Duodenal mucosa (tissue), 2 donors: ENCODE measurements around the gene IL34.

Source experiments
- H3K27ac ChIP-seq: one replicate; pipeline ENCODE4 v1.7.0; 2013; ENCODE audit warnings: low read depth, low read length
- H3K27me3 ChIP-seq, 2 donors: one replicate each; pipeline ENCODE4 v1.7.0; 2013; ENCODE audit warnings: low read length in 2 of 2, control low read depth in 1 of 2; ENCODE audit not compliant: insufficient read depth in 2 of 2, control insufficient read depth in 1 of 2
- H3K36me3 ChIP-seq, 2 donors: one replicate each; pipeline ENCODE4 v1.7.0; 2013; ENCODE audit warnings: low read length in 2 of 2, control low read depth in 1 of 2; ENCODE audit not compliant: insufficient read depth in 2 of 2, control insufficient read depth in 1 of 2
- H3K4me1 ChIP-seq, 2 donors: one replicate each; pipeline ENCODE4 v1.7.0; 2013; ENCODE audit warnings: low read length in 2 of 2, control low read depth in 1 of 2; ENCODE audit not compliant: insufficient read depth in 2 of 2, control insufficient read depth in 1 of 2
- H3K4me3 ChIP-seq, 2 donors: one replicate each; pipeline ENCODE4 v1.7.0; 2013; ENCODE audit warnings: low read length in 2 of 2, low read depth in 1 of 2
- H3K9ac ChIP-seq, 2 donors: one replicate each; pipeline ENCODE4 v1.7.0; 2013; ENCODE audit warnings: low read length in 2 of 2, low read depth in 1 of 2
- H3K9me3 ChIP-seq, 2 donors: one replicate each; pipeline ENCODE4 v1.7.0; 2013; ENCODE audit warnings: low read length in 2 of 2, control low read depth in 1 of 2; ENCODE audit not compliant: control insufficient read depth in 1 of 2

Gene IL34

DNA sequence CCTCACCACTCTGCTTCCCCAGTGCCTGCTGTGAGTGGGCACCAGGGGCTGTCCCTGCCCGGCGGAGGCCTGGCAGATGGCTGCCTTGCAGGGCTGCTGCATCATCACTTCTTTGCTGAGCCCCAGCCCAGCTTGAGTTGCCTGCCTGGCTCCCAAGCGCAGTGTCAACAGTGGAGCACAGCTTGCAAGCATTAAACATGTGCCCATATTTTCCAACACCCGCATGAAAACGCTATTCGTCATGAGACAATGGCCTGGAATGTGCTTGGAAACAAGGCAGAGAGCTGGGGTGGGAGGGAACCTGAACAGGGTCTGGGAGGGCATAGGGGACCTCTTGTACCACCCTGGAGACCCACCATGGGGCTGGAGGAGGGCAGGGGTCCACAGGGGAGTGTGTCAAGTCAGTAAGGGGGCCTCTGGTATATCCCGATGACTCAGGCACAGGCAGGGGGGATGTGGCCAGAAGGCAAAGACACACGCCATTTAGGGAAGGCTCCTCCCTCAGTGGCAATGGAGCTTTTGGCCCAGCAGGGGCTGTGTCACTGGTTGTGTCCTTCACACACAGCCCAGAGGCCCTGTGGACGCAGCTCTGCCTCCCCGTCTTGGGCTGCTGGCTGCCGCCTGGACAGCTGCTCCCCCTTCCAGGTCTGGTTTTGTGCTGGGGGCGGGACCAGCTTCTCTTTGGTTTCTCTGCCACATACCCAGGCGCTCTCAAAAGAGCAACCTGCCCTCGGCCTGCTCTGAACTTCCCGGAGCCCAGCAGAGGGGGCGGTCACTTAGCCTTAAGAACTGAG is 56.9 kb downstream of the IL34 start:
- Histone ChIP-seq H3K27ac (peak overlapping the region; percentile 75), H3K9me3 (no peaks in the 10 kb centered on the region), H3K27me3 (no peaks in the 10 kb centered on the region), H3K9ac (no peak overlapping the region), H3K36me3 (peaks cover 0 to 9% of the 10 kb centered on the region in 2 donors), H3K4me3 (no peak overlapping the region), H3K4me1 (peaks cover 16 to 26% of the 10 kb centered on the region in 2 donors)

DNA sequence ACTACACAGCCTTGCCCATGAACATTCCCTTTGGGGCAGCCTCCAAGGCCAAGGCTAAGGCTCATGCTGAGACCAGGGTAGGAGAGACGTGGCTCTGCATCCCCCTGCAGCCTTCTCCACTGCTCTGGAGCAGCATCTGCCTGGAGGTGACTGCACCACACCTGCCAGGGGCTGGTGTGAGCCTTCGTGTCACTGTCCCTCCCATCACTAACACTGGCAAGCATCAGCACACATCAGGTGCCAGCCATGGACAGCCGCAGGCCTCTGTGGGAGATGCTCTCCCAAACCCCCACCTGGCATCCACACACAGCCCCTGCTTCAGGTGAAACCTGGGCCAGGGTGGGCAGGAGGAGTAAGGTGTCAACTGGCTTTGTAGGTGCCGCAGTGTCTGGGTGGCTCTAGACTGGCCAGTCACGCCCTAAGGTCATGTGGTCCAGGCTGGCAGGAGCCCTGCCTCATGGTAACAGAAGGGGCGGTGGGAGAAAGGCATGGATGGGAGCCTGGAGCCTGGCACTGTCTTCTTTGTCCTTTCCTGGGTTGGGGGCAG is 57.5 kb downstream of the IL34 start:
- Histone ChIP-seq H3K4me3 (no peak overlapping the region), H3K9ac (no peak overlapping the region), H3K36me3 (peaks cover 0 to 9% of the 10 kb centered on the region in 2 donors), H3K27ac (peak overlapping the region; percentile 75), H3K9me3 (no peaks in the 10 kb centered on the region), H3K4me1 (peaks cover 16 to 26% of the 10 kb centered on the region in 2 donors), H3K27me3 (no peaks in the 10 kb centered on the region)

DNA sequence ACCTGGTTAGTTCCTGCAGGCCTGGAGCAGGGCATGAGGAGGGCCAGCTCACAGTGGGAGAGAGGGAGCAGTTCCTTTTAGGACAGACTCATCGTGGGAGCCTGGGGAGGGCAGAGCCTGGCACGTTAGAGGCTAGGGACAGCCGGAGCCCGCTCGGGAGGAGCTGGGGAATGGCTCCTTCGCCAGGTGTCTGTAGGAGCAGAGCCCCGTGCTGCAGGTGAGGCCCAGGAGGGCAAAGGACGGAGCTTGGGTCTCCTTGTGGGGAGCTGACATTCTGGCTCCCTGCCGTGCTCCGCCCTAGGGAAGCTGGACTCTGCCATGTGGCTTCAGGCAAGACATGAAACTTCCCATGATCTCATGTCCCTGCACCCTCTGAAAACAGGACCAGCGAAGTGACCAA is 58.2 kb downstream of the IL34 start:
- no peak overlapping the region for H3K27ac ChIP-seq

DNA sequence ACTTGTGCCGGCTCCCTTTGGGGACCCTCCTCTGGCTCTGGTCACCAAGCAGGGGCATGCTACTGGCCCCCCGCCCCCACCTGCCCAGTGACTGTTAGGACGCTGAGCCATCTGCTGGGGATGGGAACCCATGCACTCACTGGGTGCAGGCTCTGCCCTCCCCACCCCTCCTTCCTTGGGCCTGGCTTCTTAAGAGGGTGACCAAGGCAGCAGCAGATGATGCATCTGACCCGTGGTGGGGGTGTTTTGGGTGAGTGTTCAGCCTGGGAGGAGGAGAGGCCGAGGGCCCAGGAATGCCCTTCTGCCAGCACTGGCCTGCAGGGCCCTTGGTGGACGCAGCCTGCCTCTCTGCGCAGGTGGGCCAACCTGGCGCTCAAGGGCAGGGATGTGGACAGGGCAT is 58.7 kb downstream of the IL34 start:
- no peak overlapping the region for H3K4me3 ChIP-seq
- no peaks in the 10 kb centered on the region for H3K27me3 ChIP-seq
- no peaks in the 10 kb centered on the region for H3K9me3 ChIP-seq
- no peak overlapping the region for H3K9ac ChIP-seq
- H3K27ac ChIP-seq = no peak overlapping the region
- H3K4me1 ChIP-seq = peaks cover 20 to 26% of the 10 kb centered on the region in 2 donors
- no peaks in the 10 kb centered on the region for H3K36me3 ChIP-seq

More for the DNA sequence above, 58.2 kb downstream of the IL34 start:
- Histone ChIP-seq H3K4me3 (no peak overlapping the region), H3K36me3 (peaks cover 0 to 3% of the 10 kb centered on the region in 2 donors), H3K9ac (no peak overlapping the region), H3K27me3 (no peaks in the 10 kb centered on the region), H3K9me3 (no peaks in the 10 kb centered on the region), H3K4me1 (peaks cover 16 to 26% of the 10 kb centered on the region in 2 donors)

DNA sequence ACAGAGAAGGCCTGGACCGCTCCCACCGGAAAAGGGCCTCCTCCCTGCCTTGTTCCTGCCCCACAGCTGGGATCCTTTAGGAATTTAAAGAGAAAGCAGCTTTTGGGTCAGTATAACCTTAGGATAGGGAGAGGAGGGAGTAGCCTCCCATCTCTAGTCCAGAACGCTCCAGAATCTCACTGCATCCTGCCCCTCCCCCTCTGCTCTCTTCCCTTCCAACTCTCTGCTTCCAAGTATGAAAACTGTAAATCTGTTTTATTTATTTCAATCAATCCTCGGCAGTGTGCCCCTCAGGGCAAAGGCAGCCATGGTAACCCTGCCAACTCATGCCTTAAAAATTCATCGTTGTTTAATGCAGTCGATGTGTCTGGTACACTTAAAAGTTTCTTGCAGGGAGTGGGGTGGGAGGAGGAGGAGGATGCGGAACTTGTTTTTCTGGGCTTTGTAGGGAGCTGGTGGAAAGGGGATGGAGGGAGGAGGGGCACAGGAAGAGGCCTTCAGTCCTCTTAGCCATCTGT is 60.6 kb downstream of the IL34 start:
- no peak overlapping the region for H3K9ac ChIP-seq
- H3K4me1 ChIP-seq = peaks cover 22 to 26% of the 10 kb centered on the region in 2 donors
- no peak overlapping the region for H3K4me3 ChIP-seq
- H3K9me3 ChIP-seq = no peaks in the 10 kb centered on the region
- H3K27ac ChIP-seq = peak overlapping the region; percentile 63
- H3K27me3 ChIP-seq = no peaks in the 10 kb centered on the region
- no peaks in the 10 kb centered on the region for H3K36me3 ChIP-seq

DNA sequence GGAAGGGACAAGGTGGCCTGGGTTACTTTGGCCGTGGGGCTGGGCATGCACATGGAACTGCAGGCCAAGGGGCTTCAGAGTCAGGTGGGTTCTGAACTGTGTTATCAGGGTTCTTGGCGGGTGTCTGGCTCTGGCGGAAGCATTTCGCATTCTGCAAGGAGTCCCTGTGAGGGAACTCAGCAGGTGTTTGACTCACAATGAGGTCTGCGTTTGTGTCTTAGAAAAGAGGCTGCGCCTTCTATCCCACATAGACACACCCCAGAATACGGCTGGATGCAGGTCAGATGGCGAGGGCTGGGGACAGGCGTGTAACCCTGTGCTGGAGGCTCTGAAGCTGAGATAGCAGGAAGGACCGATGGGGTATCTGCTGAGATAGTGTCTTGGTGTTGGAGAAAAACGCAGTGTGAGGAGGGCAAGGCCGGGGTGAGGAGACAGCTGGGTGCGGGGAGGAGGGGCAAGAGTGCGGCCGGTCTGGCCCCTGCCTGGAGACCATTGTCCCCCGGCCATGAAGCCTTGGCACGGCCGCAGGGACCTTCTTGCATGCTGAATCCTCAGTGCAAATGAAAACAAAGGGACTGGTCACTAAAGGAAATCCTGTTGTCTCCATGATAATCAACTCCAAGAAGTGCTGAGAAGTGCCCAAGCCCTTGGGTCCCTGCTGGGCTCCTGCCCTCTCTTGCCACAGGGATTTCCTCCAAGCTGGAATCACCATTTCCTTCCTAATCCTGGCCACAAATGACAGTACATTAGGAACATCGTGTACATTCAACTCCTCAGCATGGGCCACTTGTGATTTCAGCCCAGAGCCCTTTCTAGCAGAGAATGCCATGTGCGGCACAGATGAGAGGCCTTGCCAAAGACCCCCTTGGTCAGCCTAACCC is 62.2 kb downstream of the IL34 start:
- peaks cover 22 to 25% of the 10 kb centered on the region in 2 donors for H3K4me1 ChIP-seq
- H3K9me3 ChIP-seq = no peaks in the 10 kb centered on the region
- no peak overlapping the region for H3K9ac ChIP-seq
- no peaks in the 10 kb centered on the region for H3K36me3 ChIP-seq
- no peaks in the 10 kb centered on the region for H3K27me3 ChIP-seq
- H3K27ac ChIP-seq = no peak overlapping the region
- no peak overlapping the region for H3K4me3 ChIP-seq

DNA sequence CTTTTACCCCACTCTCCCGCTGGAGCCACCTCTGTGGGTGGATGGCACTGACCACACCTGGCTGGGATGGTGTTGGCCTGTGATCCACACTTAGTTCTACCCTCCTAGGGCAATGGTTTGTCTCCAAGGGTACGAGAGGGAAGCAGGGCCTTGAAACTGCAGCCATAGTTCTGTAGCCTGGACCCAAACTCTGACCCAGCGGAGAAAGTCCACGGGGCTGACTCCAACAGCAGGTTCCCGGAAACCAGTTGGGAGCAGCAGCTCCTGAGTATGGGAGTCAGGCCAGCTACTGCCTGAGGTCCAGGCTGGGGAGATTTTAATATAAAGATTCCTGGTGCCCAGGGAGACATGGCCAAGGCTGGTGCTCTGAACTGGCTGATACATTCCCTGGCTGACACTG is 63.1 kb downstream of the IL34 start:
- Histone ChIP-seq H3K27ac (no peak overlapping the region), H3K4me1 (peaks cover 15 to 17% of the 10 kb centered on the region in 2 donors), H3K36me3 (no peaks in the 10 kb centered on the region), H3K9me3 (no peaks in the 10 kb centered on the region), H3K27me3 (no peaks in the 10 kb centered on the region), H3K4me3 (no peak overlapping the region), H3K9ac (no peak overlapping the region)

DNA sequence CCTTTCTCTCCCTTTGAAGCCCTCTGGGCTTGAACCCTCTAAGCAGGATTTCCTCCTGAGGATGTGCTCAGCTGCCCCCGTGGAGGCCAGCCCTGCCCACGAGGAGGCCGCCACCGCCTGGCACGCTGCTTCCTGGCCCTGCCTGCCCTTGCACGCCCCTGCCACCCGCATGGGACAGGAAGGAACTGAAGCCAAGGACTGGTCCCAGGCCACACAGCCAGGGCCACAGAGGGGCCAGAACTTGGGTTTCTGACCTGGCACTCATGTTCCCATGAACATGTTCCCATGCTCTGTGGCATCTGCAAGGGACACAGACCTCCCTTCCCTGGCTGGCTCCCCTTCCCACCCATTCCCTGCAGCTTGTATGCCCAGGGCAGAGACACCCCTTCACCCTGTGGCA is 63.6 kb downstream of the IL34 start:
- H3K36me3 ChIP-seq = no peaks in the 10 kb centered on the region
- H3K4me3 ChIP-seq = no peak overlapping the region
- no peaks in the 10 kb centered on the region for H3K27me3 ChIP-seq
- peaks cover 10 to 12% of the 10 kb centered on the region in 2 donors for H3K4me1 ChIP-seq
- no peak overlapping the region for H3K27ac ChIP-seq
- H3K9ac ChIP-seq = no peak overlapping the region
- no peaks in the 10 kb centered on the region for H3K9me3 ChIP-seq
